Stomach (tissue), 9 donors: ENCODE results near the gene TIGD3. TPM values are rescaled to one million over a fixed set of nuclear protein-coding genes. Genes with fewer than 3 reads are reported as not detected.

ENCODE experiments used
- DNase-seq, 2 donors: peaks; one replicate each; pipeline versions ENCODE4 v3.0.0 to v3.0.0-alpha.2; 2013 to 2019
- H3K27ac ChIP-seq, 5 donors: fragments of 200-600 bp in 4 of 5; sonication (generic) in 4 of 5; one replicate each; pipeline ENCODE4 v1.5.1; 2013 to 2019; ENCODE audit warnings: mild to moderate bottlenecking in 1 of 5, moderate library complexity in 1 of 5
- H3K27me3 ChIP-seq, 3 donors: fragments of 200-600 bp; sonication (generic); one replicate each; pipeline ENCODE4 v1.5.1; 2017 to 2019; ENCODE audit warnings: mixed run types in 1 of 3
- H3K36me3 ChIP-seq, 4 donors: fragments of 200-600 bp; sonication (generic); 1 replicate in 3 of 4; 2 replicates in 1 of 4; pipeline ENCODE4 v1.5.1; 2016 to 2019
- H3K4me1 ChIP-seq, 4 donors: fragments of 200-600 bp; sonication (generic); one replicate each; pipeline ENCODE4 v1.5.1; 2016 to 2019
- H3K4me3 ChIP-seq, 4 donors: fragments of 200-600 bp; sonication (generic) in 3 of 4; one replicate each; pipeline ENCODE4 v1.5.1; 2016 to 2019; ENCODE audit warnings: mild to moderate bottlenecking in 1 of 4
- H3K9me3 ChIP-seq, 4 donors: fragments of 200-600 bp; sonication (generic); one replicate each; pipeline ENCODE4 v1.5.1; 2016 to 2019
- CTCF ChIP-seq, 7 experiments: fragments of 450-650 bp in 4 of 7; fragments of 200-600 bp in 3 of 7; sonication (generic) in 3 of 7; IDR thresholded peaks; one replicate each; pipeline ENCODE4 v1.5.1; 2016 to 2019; ENCODE audit warnings: antibody characterized with exemption in 7 of 7, control low read depth in 2 of 7, mild to moderate bottlenecking in 1 of 7
- EP300 ChIP-seq: sonication (generic); formaldehyde crosslinking; IDR thresholded peaks from one replicate; pipeline ENCODE4 v1.6.1; 2017; ENCODE audit warnings: antibody characterized with exemption
- POLR2A ChIP-seq, 4 donors: fragments of 450-650 bp; IDR thresholded peaks; one replicate each; pipeline ENCODE4 v1.6.1; 2016; ENCODE audit warnings: antibody characterized with exemption in 4 of 4, control low read depth in 2 of 4, mild to moderate bottlenecking in 1 of 4, moderate library complexity in 1 of 4
- POLR2AphosphoS5 ChIP-seq, 3 donors: sonication (generic); formaldehyde crosslinking; IDR thresholded peaks; one replicate each; pipeline ENCODE4 v1.6.1; 2016; ENCODE audit warnings: antibody characterized with exemption in 3 of 3
- WGBS, 5 donors: extraction: QIAGEN DNeasy Blood & Tissue Kit in 3 of 5; methylation state at CpG; one replicate each; pipeline versions ENCODE4 v1.1.5 to v1.1.7; 2013 to 2018; 5-methylcytosine and 5-hydroxymethylcytosine counted together
- intact Hi-C: fragments of 100-400 bp; cut with DNase I; formaldehyde crosslinking; loops from one replicate; pipeline ENCODE4 v1.15.1; 2023; ENCODE audit warnings: low total_unique reads
- polyA plus RNA-seq, 3 donors: library from polyadenylated mRNA; stranded (reverse); fragments of 200-250 nt; gene quantifications; one replicate each; pipeline ENCODE4 v1.2.3, GENCODE V29; 2013
- total RNA-seq, 5 donors: library from RNA; depleted of rRNA; stranded (reverse); fragments of >200 nt; gene quantifications; one replicate each; pipeline versions ENCODE4 v1.1.0 to v1.2.3, GENCODE V29; 2014 to 2016
- donor health status: healthy with polysubstance abuse.
- donor health status: Bipolar disorder and iron deficiency.
- donor health status: healthy.

The TIGD3 gene
- total and polyA plus RNA-seq, 8 donors = 0.25 to 4.5 (median 0.44) TPM; not detected in 5

- WGBS, 5 donors = 83 to 90% (median 90%) methylated on average over 16 to 20 of the region's 20 CpGs
- H3K4me1 ChIP-seq = peaks cover 53 to 75% (median 62%) of the 10 kb centered on the region in 4 donors
- TF ChIP-seq CTCF (IDR thresholded peaks at IDR 0.05) (no peak), POLR2AphosphoS5 (IDR thresholded peaks at IDR 0.05) (no peak), EP300 (no peak), POLR2A (IDR thresholded peaks at IDR 0.05) (no peak)
- H3K9me3 ChIP-seq = no peaks in the 10 kb centered on the region
- H3K27me3 ChIP-seq = no peaks in the 10 kb centered on the region
- H3K36me3 ChIP-seq = peaks cover 16 to 57% (median 51%) of the 10 kb centered on the region in 4 donors
- peak overlapping the region in 4 of 5 donors; percentile 52 to 71 (median 64) for H3K27ac ChIP-seq
- H3K4me3 ChIP-seq = peak overlapping the region in 1 of 4 donors; percentile 78
- intact Hi-C loops = no loop called here
- no peak for DNase-seq
Measured at GRCh38 chr11:65389294-65389980, 34.9 kb downstream of the TIGD3 start.

- DNase-seq = no peak
- peak overlapping the region in 2 of 4 donors; percentile 1 to 78 for H3K4me3 ChIP-seq
- H3K36me3 ChIP-seq = peaks cover 23 to 66% (median 60%) of the 10 kb centered on the region in 4 donors
- peaks cover 48 to 66% (median 58%) of the 10 kb centered on the region in 4 donors for H3K4me1 ChIP-seq
- no peaks in the 10 kb centered on the region for H3K27me3 ChIP-seq
- peak overlapping the region; percentile 18 to 71 (median 62) for H3K27ac ChIP-seq
- WGBS, 5 donors = 62 to 72% (median 67%) methylated on average over 18 to 21 of the region's 21 CpGs
- H3K9me3 ChIP-seq = no peaks in the 10 kb centered on the region
- intact Hi-C loops = no loop called here
- TF ChIP-seq POLR2AphosphoS5 (IDR thresholded peaks at IDR 0.05) = no peak
- no peak for TF ChIP-seq POLR2A (IDR thresholded peaks at IDR 0.05)
- no peak for TF ChIP-seq CTCF (IDR thresholded peaks at IDR 0.05)
- no peak for TF ChIP-seq EP300
Measured at GRCh38 chr11:65390099-65390941, 35.8 kb downstream of the TIGD3 start.

- 61 to 84% (median 70%) methylated on average over 5 to 9 of the region's 9 CpGs for WGBS, 5 donors
- H3K4me1 ChIP-seq = peaks cover 42 to 59% (median 52%) of the 10 kb centered on the region in 4 donors
- H3K9me3 ChIP-seq = no peaks in the 10 kb centered on the region
- H3K27ac ChIP-seq = peak overlapping the region; percentile 18 to 71 (median 62)
- H3K36me3 ChIP-seq = peaks cover 27 to 72% (median 66%) of the 10 kb centered on the region in 4 donors
- no peaks in the 10 kb centered on the region for H3K27me3 ChIP-seq
- intact Hi-C loops = no loop called here
- TF ChIP-seq CTCF (IDR thresholded peaks at IDR 0.05) (no peak), POLR2AphosphoS5 (IDR thresholded peaks at IDR 0.05) (peak in 1 of 3 donors; percentile 12)
- peak in 1 of 2 donors; percentile 48 for DNase-seq
- peak overlapping the region in 2 of 4 donors; percentile 1 to 22 for H3K4me3 ChIP-seq
Measured at GRCh38 chr11:65390996-65391395, 36.4 kb downstream of the TIGD3 start.

GRCh38 chr11:65392186-65392829 is 37.8 kb downstream of the TIGD3 start:
- WGBS, 5 donors = 84 to 91% (median 88%) methylated on average over 9 to 13 of the region's 13 CpGs
- Histone ChIP-seq H3K9me3 (no peaks in the 10 kb centered on the region), H3K27ac (peak overlapping the region in 1 of 5 donors; percentile 71), H3K36me3 (peaks cover 35 to 86% (median 80%) of the 10 kb centered on the region in 4 donors), H3K27me3 (no peaks in the 10 kb centered on the region), H3K4me1 (peaks cover 36 to 51% (median 45%) of the 10 kb centered on the region in 4 donors), H3K4me3 (no peak overlapping the region)
- intact Hi-C loops = no loop called here
- no peak for DNase-seq
- TF ChIP-seq EP300 = no peak
- no peak for TF ChIP-seq CTCF (IDR thresholded peaks at IDR 0.05)
- TF ChIP-seq POLR2AphosphoS5 (IDR thresholded peaks at IDR 0.05) = no peak
